AG09309 (cell line): ENCODE data around the gene ERVMER34-1.

Source experiments
- DNase-seq: peaks from one replicate; pipeline ENCODE4 v3.0.0-alpha.2; 2010; ENCODE audit warnings: low read depth
- H3K4me3 ChIP-seq: 2 replicates; pipeline ENCODE4 v1.5.1; 2011; ENCODE audit warnings: mild to moderate bottlenecking, low read depth, low read length, moderate library complexity; ENCODE audit not compliant: control insufficient read depth
- CTCF ChIP-seq: IDR thresholded peaks from 2 replicates; pipeline ENCODE4 v1.5.1; 2011; ENCODE audit warnings: mild to moderate bottlenecking, low read depth, low read length, inconsistent platforms; ENCODE audit not compliant: insufficient read depth, control insufficient read depth; ENCODE audit errors: missing control alignments

Gene ERVMER34-1

GRCh38 chr4:52715255-52715897, 35.8 kb downstream of the ERVMER34-1 start:
- H3K4me3 ChIP-seq: no peak overlapping the region
- no peak for TF ChIP-seq CTCF
- no peak for DNase-seq

- no peak overlapping the region for H3K4me3 ChIP-seq
- TF ChIP-seq CTCF: no peak
- DNase-seq: no peak
These were observed 36.5 kb downstream of the ERVMER34-1 start for GRCh38 chr4:52714597-52715254.

GRCh38 chr4:52713456-52713937, 37.7 kb downstream of the ERVMER34-1 start:
- no peak for TF ChIP-seq CTCF
- no peak for DNase-seq
- peak overlapping the region; percentile 2 for H3K4me3 ChIP-seq

- TF ChIP-seq CTCF: no peak
- H3K4me3 ChIP-seq: peak overlapping the region; percentile 96
- DNase-seq: peak; percentile 74
These were observed 38.7 kb downstream of the ERVMER34-1 start for GRCh38 chr4:52712251-52713130.

GRCh38 chr4:52711834-52712250, 39.4 kb downstream of the ERVMER34-1 start:
- DNase-seq: no peak

More at GRCh38 chr4:52711834-52712250, 39.4 kb downstream of the ERVMER34-1 start:
- peak overlapping the region; percentile 40 for H3K4me3 ChIP-seq
- TF ChIP-seq CTCF: no peak
